Ovary (tissue), 10 donors: ENCODE measurements around the gene CNBP. TPM values are rescaled to one million over a fixed set of nuclear protein-coding genes. Genes with fewer than 3 reads are reported as not detected.

Source experiments
- DNase-seq, 5 donors: peaks; one replicate each; pipeline ENCODE4 v3.0.0-alpha.2; 2019 to 2020
- H3K27ac ChIP-seq, 2 donors: fragments of 200-600 bp; one replicate each; pipeline versions ENCODE4 v1.5.1 to v1.8.0; 2019 to 2022
- H3K27me3 ChIP-seq: fragments of 200-600 bp; one replicate; pipeline ENCODE4 v1.8.0; 2022
- H3K36me3 ChIP-seq: fragments of 200-600 bp; sonication (generic); one replicate; pipeline ENCODE4 v1.5.1; 2019
- H3K4me1 ChIP-seq: one replicate; pipeline ENCODE4 v1.8.1; 2013; ENCODE audit warnings: mild to moderate bottlenecking, moderate library complexity; ENCODE audit not compliant: insufficient read depth
- H3K4me3 ChIP-seq: fragments of 200-600 bp; sonication (generic); one replicate; pipeline ENCODE4 v1.5.1; 2017
- H3K9me3 ChIP-seq, 2 donors: fragments of 200-600 bp in 1 of 2; sonication (generic) in 1 of 2; one replicate each; pipeline versions ENCODE4 v1.5.1 to v1.8.1; 2013 to 2019; ENCODE audit warnings: mild to moderate bottlenecking in 1 of 2, moderate library complexity in 1 of 2
- CTCF ChIP-seq, 3 donors: fragments of 450-650 bp in 2 of 3; fragments of 200-600 bp in 1 of 3; IDR thresholded peaks; one replicate each; pipeline versions ENCODE4 v1.5.1 to v1.8.0; 2016 to 2022; ENCODE audit warnings: antibody characterized with exemption in 3 of 3, mild to moderate bottlenecking in 1 of 3
- EP300 ChIP-seq: sonication (generic); formaldehyde crosslinking; IDR thresholded peaks from one replicate; pipeline ENCODE4 v1.6.1; 2017; ENCODE audit warnings: antibody characterized with exemption
- POLR2A ChIP-seq: fragments of 450-650 bp; IDR thresholded peaks from one replicate; pipeline ENCODE4 v1.6.1; 2017; ENCODE audit warnings: antibody characterized with exemption, mild to moderate bottlenecking, moderate library complexity
- WGBS, 3 donors: extraction: QIAGEN DNeasy Blood & Tissue Kit in 1 of 3; methylation state at CpG; one replicate each; pipeline versions ENCODE4 v1.1.5 to v1.1.7; 2013 to 2017; 5-methylcytosine and 5-hydroxymethylcytosine counted together
- intact Hi-C, 4 donors: fragments of 100-400 bp; cut with DNase I; formaldehyde crosslinking; loops; one replicate each; pipeline versions ENCODE4 v1.11.0 to v1.15.1; 2022 to 2023
- long read RNA-seq, 3 donors: library from polyadenylated mRNA in 2 of 3; unstranded in 2 of 3; transcript quantifications; one replicate each; pipeline ENCODE4 v2.0.0 and lab custom pipeline, GENCODE V29; 2021 to 2026
- polyA plus RNA-seq, 2 donors: library from polyadenylated mRNA; stranded (reverse); fragments of 200-250 nt in 1 of 2; fragments of 350-450 nt in 1 of 2; fragmentation: Illumina TruSeq in 1 of 2; extraction: RNeasy Lipid Tissue Mini Kit (QIAGEN cat#74804) in 1 of 2; gene quantifications; one replicate each; pipeline ENCODE4 v1.2.3, GENCODE V29; 2013 to 2014
- total RNA-seq, 7 donors: library from RNA; depleted of rRNA in 2 of 7; stranded (reverse); fragments of >200 nt in 2 of 7; fragmentation: NEBNext Ultra II Directional in 3 of 7; extraction: Animal tissue kit (Norgen Biotek cat#: 25700) in 3 of 7; gene quantifications; one replicate each; pipeline versions ENCODE4 v1.1.0 to v1.2.4, GENCODE V29; 2016 to 2023
- donor health status: DM: no; HTN: no; CAD: no; lungs with moderate emphysema.
- donor health status: DM: no; HTN: no; CAD: no.
- donor health status: Bipolar disorder and iron deficiency.
- donor health status: DM: yes; HTN: yes; CAD: no.
- donor health status: DM: no; HTN: no; CAD: no.
- donor health status: DM: yes; HTN: yes; CAD: no.

CNBP gene
- total RNA-seq (100 to 1,000 TPM; 383 to 530 (median 467) TPM), polyA plus RNA-seq (100 to 1,000 TPM; 408 to 540 TPM)
- long read RNA-seq, donor 1, transcript CNBP-208 (5 exons, 1,549 nt): minor isoform, 89 of 3,695 reads
- long read RNA-seq, donor 1, transcript CNBP-207 (5 exons, 1,626 nt): minor isoform, 1,151 of 3,695 reads
- long read RNA-seq, donor 1, transcript CNBP-201 (5 exons, 1,664 nt): major isoform, 1,152 of 3,695 reads
- long read RNA-seq, donor 1, transcript CNBP-204 (5 exons, 1,641 nt): minor isoform, 502 of 3,695 reads
- long read RNA-seq, donor 1, partial matches to known transcripts: 59 of 3,695 reads
- long read RNA-seq, donor 1, other reads (novel, unspliced or antisense): 654 of 3,695 reads
- long read RNA-seq, donor 2, transcript CNBP-207 (5 exons, 1,626 nt): minor isoform, 88 of 273 reads
- long read RNA-seq, donor 2, transcript CNBP-204 (5 exons, 1,641 nt): minor isoform, 27 of 273 reads
- long read RNA-seq, donor 2, transcript CNBP-201 (5 exons, 1,664 nt): major isoform, 109 of 273 reads
- long read RNA-seq, donor 2, partial matches to known transcripts: 14 of 273 reads
- long read RNA-seq, donor 2, other reads (novel, unspliced or antisense): 22 of 273 reads
- long read RNA-seq, donor 3, transcript CNBP-207 (5 exons, 1,626 nt): minor isoform, 195 of 706 reads
- long read RNA-seq, donor 3, transcript CNBP-203 (5 exons, 1,623 nt): minor isoform, 9 of 706 reads
- long read RNA-seq, donor 3, transcript CNBP-201 (5 exons, 1,664 nt): major isoform, 249 of 706 reads
- long read RNA-seq, donor 3, transcript CNBP-204 (5 exons, 1,641 nt): minor isoform, 105 of 706 reads
- long read RNA-seq, donor 3, partial matches to known transcripts: 9 of 706 reads
- long read RNA-seq, donor 3, other reads (novel, unspliced or antisense): 128 of 706 reads

GRCh38 chr3:129183569-129184395, at the start of gene CNBP:
Gene CNBP, minus strand, starts transcription at chr3:129183896. Its CDS starts 12,139 bp downstream, at chr3:129171757.
- Histone ChIP-seq H3K27me3 (no peaks in the 10 kb centered on the region), H3K4me3 (peak within 1 kb of the TSS; percentile 100), H3K27ac (peak within 1 kb of the TSS; percentile 91 to 95), H3K36me3 (no peaks in the 10 kb centered on the region), H3K4me1 (peaks cover 11% of the 10 kb centered on the region), H3K9me3 (no peaks in the 10 kb centered on the region)
- intact Hi-C loops: loop anchor here in 1 of 4 donors (2.0 to 10.0 kb wide), 2 partner anchors 63 to 131 kb away; partner anchors contain the start of gene RAB43
- peak in 1 of 3 donors; percentile 36 for TF ChIP-seq CTCF (IDR thresholded peaks at IDR 0.05)
- no peak for TF ChIP-seq EP300
- peak; percentile 99 for TF ChIP-seq POLR2A
- peak; percentile 92 to 96 (median 93) for DNase-seq
- 0% methylated on average over 64 to 83 of the region's 83 CpGs for WGBS, 3 donors

- Histone ChIP-seq H3K4me1 (peaks cover 8% of the 10 kb centered on the region), H3K27ac (no peak overlapping the region), H3K4me3 (no peak overlapping the region), H3K27me3 (no peaks in the 10 kb centered on the region), H3K36me3 (no peaks in the 10 kb centered on the region), H3K9me3 (no peaks in the 10 kb centered on the region)
- DNase-seq: no peak
- TF ChIP-seq EP300 (no peak), POLR2A (no peak), CTCF (IDR thresholded peaks at IDR 0.05) (no peak)
- intact Hi-C loops: no loop called here
- 82 to 84% (median 83%) methylated on average over 10 of the region's 10 CpGs for WGBS, 3 donors
Observed at GRCh38 chr3:129231331-129232119, 47.8 kb upstream of the CNBP start.

- 44 to 59% (median 49%) methylated on average over 7 of the region's 7 CpGs for WGBS, 3 donors
- Histone ChIP-seq H3K9me3 (no peaks in the 10 kb centered on the region), H3K4me3 (no peak overlapping the region), H3K27ac (no peak overlapping the region), H3K27me3 (no peaks in the 10 kb centered on the region), H3K36me3 (no peaks in the 10 kb centered on the region), H3K4me1 (peaks cover 9% of the 10 kb centered on the region)
- no peak for TF ChIP-seq POLR2A
- intact Hi-C loops: no loop called here
- DNase-seq: no peak
Observed at GRCh38 chr3:129230311-129231019, 46.8 kb upstream of the CNBP start.
